Endodermal cell (in vitro differentiated cells): ENCODE results near the gene ZNF516. TPM values are rescaled to one million over a fixed set of nuclear protein-coding genes. Genes with fewer than 3 reads are reported as not detected.
A peak's percentile ranks its signal among the peaks of the same experiment; 100 is the strongest.

ENCODE experiments used
- DNase-seq: peaks from one replicate; pipeline ENCODE4 v3.0.0-alpha.2; 2017
- H3K27ac ChIP-seq: 2 replicates; pipeline ENCODE4 v1.5.1; 2013; ENCODE audit warnings: mild to moderate bottlenecking, low read depth, low read length, moderate library complexity
- H3K27me3 ChIP-seq: 2 replicates; pipeline ENCODE4 v1.6.1; 2013; ENCODE audit warnings: mild to moderate bottlenecking, low read length, moderate library complexity; ENCODE audit not compliant: insufficient read depth, control insufficient read depth, poor library complexity, severe bottlenecking
- H3K36me3 ChIP-seq: 2 replicates; pipeline ENCODE4 v1.7.0; 2013; ENCODE audit warnings: mild to moderate bottlenecking, low read length, moderate library complexity; ENCODE audit not compliant: control insufficient read depth, insufficient read depth
- H3K4me1 ChIP-seq: one replicate; pipeline ENCODE4 v1.7.0; 2013; ENCODE audit warnings: low read length; ENCODE audit not compliant: control insufficient read depth, insufficient read depth
- H3K4me3 ChIP-seq: 2 replicates; pipeline ENCODE4 v1.5.1; 2013; ENCODE audit warnings: mild to moderate bottlenecking, low read length, moderate library complexity
- H3K9ac ChIP-seq: 2 replicates; pipeline ENCODE4 v1.6.1; 2013; ENCODE audit warnings: mild to moderate bottlenecking, low read length, moderate library complexity; ENCODE audit not compliant: poor library complexity, severe bottlenecking; ENCODE audit errors: extremely low read depth
- H3K9me3 ChIP-seq: 2 replicates; pipeline ENCODE4 v1.6.1; 2013; ENCODE audit warnings: mild to moderate bottlenecking, low read length, moderate library complexity; ENCODE audit not compliant: control insufficient read depth
- H3K27ac Mint-ChIP-seq: 2 replicates; pipeline ENCODE4 v1.8.0; 2020; ENCODE audit warnings: mixed read lengths
- H3K27me3 Mint-ChIP-seq: 2 replicates; pipeline ENCODE4 v1.8.0; 2021; ENCODE audit warnings: mild to moderate bottlenecking, mixed read lengths; ENCODE audit not compliant: insufficient read depth
- H3K36me3 Mint-ChIP-seq: 2 replicates; pipeline ENCODE4 v1.8.0; 2020; ENCODE audit warnings: low read depth, mixed read lengths
- H3K4me1 Mint-ChIP-seq: 2 replicates; pipeline ENCODE4 v1.8.0; 2020; ENCODE audit warnings: mixed read lengths
- H3K4me3 Mint-ChIP-seq: 2 replicates; pipeline ENCODE4 v1.8.0; 2020; ENCODE audit warnings: mild to moderate bottlenecking, moderate library complexity, mixed read lengths
- H3K9me3 Mint-ChIP-seq: 2 replicates; pipeline ENCODE4 v1.8.0; 2020; ENCODE audit warnings: mild to moderate bottlenecking, mixed read lengths
- WGBS, 2 experiments: methylation state at CpG; one replicate each; pipeline versions ENCODE4 v1.1.5 to v1.1.7; 2013; ENCODE audit warnings: missing lambda C conversion rate in 2 of 2, mixed read lengths in 1 of 2; ENCODE audit not compliant: insufficient coverage in 1 of 2, insufficient read length in 1 of 2; 5-methylcytosine and 5-hydroxymethylcytosine counted together
- long read RNA-seq, 4 experiments: library from polyadenylated mRNA in 2 of 4; library from RNA in 1 of 4; library from capped mRNA in 1 of 4; stranded (forward) in 3 of 4; unstranded in 1 of 4; transcript quantifications; one replicate each; pipeline ENCODE4 v2.0.0, GENCODE V29; 2020 to 2021; ENCODE audit warnings: inconsistent platforms in 1 of 4
- polyA plus RNA-seq, 2 experiments: library from polyadenylated mRNA; stranded (reverse); fragments of 50-300 nt; gene quantifications; one replicate each; pipeline ENCODE4 v1.2.3, GENCODE V29; 2013
- total RNA-seq, 2 donors: library from RNA; stranded (reverse); fragmentation: NEBNext Ultra II Directional in 1 of 2; extraction: Animal tissue kit (Norgen Biotek cat#: 25700) in 1 of 2; gene quantifications; 2 replicates in 1 of 2; 3 replicates in 1 of 2; pipeline ENCODE4 v1.2.1, GENCODE V29; 2021
- TF ChIP-seq, protein P1 (sequence below): fragments of 200-600 bp; sonication (generic); conservative IDR thresholded peaks from 2 replicates; pipeline ENCODE4 v1.5.0; 2021; ENCODE audit warnings: antibody characterized with exemption, mild to moderate bottlenecking

ZNF516 gene, protein sequence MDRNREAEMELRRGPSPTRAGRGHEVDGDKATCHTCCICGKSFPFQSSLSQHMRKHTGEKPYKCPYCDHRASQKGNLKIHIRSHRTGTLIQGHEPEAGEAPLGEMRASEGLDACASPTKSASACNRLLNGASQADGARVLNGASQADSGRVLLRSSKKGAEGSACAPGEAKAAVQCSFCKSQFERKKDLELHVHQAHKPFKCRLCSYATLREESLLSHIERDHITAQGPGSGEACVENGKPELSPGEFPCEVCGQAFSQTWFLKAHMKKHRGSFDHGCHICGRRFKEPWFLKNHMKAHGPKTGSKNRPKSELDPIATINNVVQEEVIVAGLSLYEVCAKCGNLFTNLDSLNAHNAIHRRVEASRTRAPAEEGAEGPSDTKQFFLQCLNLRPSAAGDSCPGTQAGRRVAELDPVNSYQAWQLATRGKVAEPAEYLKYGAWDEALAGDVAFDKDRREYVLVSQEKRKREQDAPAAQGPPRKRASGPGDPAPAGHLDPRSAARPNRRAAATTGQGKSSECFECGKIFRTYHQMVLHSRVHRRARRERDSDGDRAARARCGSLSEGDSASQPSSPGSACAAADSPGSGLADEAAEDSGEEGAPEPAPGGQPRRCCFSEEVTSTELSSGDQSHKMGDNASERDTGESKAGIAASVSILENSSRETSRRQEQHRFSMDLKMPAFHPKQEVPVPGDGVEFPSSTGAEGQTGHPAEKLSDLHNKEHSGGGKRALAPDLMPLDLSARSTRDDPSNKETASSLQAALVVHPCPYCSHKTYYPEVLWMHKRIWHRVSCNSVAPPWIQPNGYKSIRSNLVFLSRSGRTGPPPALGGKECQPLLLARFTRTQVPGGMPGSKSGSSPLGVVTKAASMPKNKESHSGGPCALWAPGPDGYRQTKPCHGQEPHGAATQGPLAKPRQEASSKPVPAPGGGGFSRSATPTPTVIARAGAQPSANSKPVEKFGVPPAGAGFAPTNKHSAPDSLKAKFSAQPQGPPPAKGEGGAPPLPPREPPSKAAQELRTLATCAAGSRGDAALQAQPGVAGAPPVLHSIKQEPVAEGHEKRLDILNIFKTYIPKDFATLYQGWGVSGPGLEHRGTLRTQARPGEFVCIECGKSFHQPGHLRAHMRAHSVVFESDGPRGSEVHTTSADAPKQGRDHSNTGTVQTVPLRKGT
- total RNA-seq, result 10 to 100 TPM; 60.2 to 77.9 TPM
- 61.3 TPM for polyA plus RNA-seq (2013, experiment 1 of 2)
- 59.9 TPM for polyA plus RNA-seq (2013, experiment 2 of 2)
- long read RNA-seq, experiment 1, partial matches to known transcripts, result 1 of 13 reads
- long read RNA-seq, experiment 1, other reads (novel, unspliced or antisense), result 12 of 13 reads
- long read RNA-seq, experiment 2, transcript ZNF516-205 (3 exons, 2,326 nt), result major isoform, 5 of 63 reads
- long read RNA-seq, experiment 2, partial matches to known transcripts, result 10 of 63 reads
- long read RNA-seq, experiment 2, other reads (novel, unspliced or antisense), result 47 of 63 reads
- long read RNA-seq, experiment 3, partial matches to known transcripts, result 0 of 4 reads
- long read RNA-seq, experiment 3, other reads (novel, unspliced or antisense), result 4 of 4 reads
- long read RNA-seq, experiment 4, partial matches to known transcripts, result 0 of 2 reads
- long read RNA-seq, experiment 4, other reads (novel, unspliced or antisense), result 2 of 2 reads

DNA sequence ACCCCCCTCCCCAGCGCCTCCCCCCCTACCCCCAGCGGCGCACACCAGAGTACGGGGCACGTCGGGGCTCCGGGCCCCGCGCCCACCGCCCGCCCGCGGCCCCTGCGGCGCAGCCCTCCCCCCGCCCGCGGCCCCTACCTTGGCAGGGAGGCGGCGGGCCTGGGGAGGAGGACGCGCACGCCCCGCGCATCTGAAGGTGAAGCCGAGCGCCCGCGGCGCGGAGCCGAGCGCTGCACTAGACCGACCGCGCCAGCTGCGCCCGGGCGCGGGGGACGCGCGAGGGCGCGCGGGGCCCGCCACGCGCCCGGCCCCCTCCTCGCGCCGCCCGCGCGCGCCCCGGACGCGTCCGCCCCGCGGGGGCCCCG is at the start of gene ZNF516:
ZNF516 (minus strand) TSS at position 237 of the 365 bp plus-strand sequence. CDS start 52,188 bp downstream, outside the sequence.
- Histone ChIP-seq H3K4me1 (no peaks in the 10 kb centered on the region), H3K9ac (peak within 1 kb of the TSS; percentile 64), H3K9me3 (no peaks in the 10 kb centered on the region), H3K27ac (peak within 1 kb of the TSS; percentile 92), H3K36me3 (no peaks in the 10 kb centered on the region), H3K4me3 (peak within 1 kb of the TSS; percentile 94), H3K27me3 (peaks cover 28% of the 10 kb centered on the region)
- H3K9me3 Mint-ChIP-seq, result no peaks in the 10 kb centered on the region
- peaks cover 28% of the 10 kb centered on the region for H3K27me3 Mint-ChIP-seq
- peak within 1 kb of the TSS; percentile 87 for H3K4me3 Mint-ChIP-seq
- H3K4me1 Mint-ChIP-seq, result peaks cover 20% of the 10 kb centered on the region
- no peaks in the 10 kb centered on the region for H3K36me3 Mint-ChIP-seq
- peak within 1 kb of the TSS; percentile 98 for H3K27ac Mint-ChIP-seq
- WGBS, 2 experiments, result 0% methylated on average over 3 to 61 of the region's 64 CpGs
- TF ChIP-seq, protein P1, sequence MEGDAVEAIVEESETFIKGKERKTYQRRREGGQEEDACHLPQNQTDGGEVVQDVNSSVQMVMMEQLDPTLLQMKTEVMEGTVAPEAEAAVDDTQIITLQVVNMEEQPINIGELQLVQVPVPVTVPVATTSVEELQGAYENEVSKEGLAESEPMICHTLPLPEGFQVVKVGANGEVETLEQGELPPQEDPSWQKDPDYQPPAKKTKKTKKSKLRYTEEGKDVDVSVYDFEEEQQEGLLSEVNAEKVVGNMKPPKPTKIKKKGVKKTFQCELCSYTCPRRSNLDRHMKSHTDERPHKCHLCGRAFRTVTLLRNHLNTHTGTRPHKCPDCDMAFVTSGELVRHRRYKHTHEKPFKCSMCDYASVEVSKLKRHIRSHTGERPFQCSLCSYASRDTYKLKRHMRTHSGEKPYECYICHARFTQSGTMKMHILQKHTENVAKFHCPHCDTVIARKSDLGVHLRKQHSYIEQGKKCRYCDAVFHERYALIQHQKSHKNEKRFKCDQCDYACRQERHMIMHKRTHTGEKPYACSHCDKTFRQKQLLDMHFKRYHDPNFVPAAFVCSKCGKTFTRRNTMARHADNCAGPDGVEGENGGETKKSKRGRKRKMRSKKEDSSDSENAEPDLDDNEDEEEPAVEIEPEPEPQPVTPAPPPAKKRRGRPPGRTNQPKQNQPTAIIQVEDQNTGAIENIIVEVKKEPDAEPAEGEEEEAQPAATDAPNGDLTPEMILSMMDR, result no peak
- peak; percentile 71 for DNase-seq

DNA sequence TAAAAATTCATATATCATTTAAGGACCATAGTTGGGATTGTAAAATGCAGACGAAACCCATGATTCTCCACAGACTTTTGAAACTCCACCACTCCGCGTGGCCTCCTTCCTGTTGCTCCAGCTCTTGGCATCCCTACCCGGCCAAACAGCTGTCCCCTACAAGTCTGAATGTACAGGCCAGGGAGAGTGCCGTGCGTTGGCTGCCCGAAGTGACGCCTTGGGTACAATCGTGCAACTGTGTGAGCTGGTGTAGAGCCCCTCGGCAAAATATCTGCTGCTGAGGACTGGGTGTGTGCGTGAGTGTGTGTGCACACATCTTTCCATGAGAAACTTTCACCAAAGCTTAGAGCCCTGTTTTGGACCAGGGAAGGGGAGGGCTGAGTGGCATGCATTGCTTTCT is 43.8 kb upstream of the ZNF516 start:
- 89 to 91% methylated on average over 8 to 11 of the region's 11 CpGs for WGBS, 2 experiments
- Mint-ChIP-seq H3K4me1 (peaks cover 2% of the 10 kb centered on the region), H3K27me3 (peaks cover 22% of the 10 kb centered on the region), H3K9me3 (no peaks in the 10 kb centered on the region), H3K36me3 (no peaks in the 10 kb centered on the region), H3K4me3 (no peak overlapping the region), H3K27ac (no peak overlapping the region)
- no peak for DNase-seq
- no peak overlapping the region for H3K4me3 ChIP-seq
- H3K27ac ChIP-seq, result no peak overlapping the region
- H3K9ac ChIP-seq, result no peak overlapping the region
- no peaks in the 10 kb centered on the region for H3K9me3 ChIP-seq
- no peaks in the 10 kb centered on the region for H3K27me3 ChIP-seq
- no peaks in the 10 kb centered on the region for H3K4me1 ChIP-seq
- TF ChIP-seq, protein P1, result no peak
- H3K36me3 ChIP-seq, result no peaks in the 10 kb centered on the region
